ENCODE measurements around the gene RSF1.
"Not testable (repeated sequence)": the region's sequence is repeated elsewhere in the genome, so short reads cannot be mapped to it uniquely, and the experiment has no call there.

Gene RSF1

DNA sequence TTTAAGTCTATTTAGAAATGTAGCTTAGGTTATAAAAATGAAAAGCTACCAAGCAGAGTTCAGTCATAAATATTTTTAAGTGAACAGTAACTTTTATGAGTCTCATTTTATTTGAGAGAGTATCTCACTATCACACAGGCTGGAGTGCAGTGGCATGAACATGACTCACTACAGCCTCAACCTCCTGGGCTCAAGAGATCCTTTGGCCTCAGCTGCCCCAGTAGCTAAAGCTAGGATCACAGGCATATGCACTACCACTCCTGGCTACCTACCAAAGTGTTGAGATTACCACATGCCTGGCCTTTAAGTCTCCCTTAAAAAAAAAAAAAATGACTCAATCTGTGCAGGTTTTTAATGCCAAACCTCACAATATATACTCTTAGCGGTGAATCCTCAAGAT, 148.3 kb downstream of the RSF1 start:
- DNase-seq, result no peak

GRCh38 chr11:77669848-77670511, 150.5 kb downstream of the RSF1 start:
- DNase-seq, result no peak

GRCh38 chr11:77668760-77669159, 151.8 kb downstream of the RSF1 start:
- DNase-seq, result no peak

DNA sequence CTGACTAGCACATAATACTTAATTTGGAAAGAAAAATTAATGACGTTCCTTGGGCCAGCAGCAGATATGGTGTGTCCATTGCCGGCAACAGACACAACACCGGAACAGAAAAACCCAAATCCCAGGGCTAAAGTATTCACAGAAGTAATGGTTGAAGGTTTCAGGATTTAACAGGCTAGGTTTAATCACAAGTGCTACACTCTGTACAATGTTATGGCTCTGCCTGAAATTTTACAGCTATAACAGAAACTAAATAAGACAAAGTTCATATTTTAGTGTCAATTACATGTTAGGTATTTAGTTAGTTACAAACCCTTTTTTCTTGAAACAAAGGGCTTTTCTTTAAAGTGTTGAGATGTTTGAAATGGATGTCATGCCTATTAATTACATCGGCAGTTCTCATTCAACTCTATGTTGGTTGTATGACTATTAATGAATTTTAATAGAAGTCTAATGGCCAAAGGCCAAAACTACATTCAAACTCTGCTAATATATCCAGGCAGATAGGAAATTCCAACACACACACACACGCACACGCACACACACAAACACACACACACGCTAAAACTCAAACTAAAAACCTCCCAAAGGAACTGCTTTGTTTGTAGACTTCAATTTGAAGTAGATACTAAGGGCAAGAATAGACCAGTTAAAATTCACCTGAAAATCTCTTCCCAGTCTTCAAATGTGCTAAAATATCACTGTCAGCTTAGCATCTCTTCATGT, 155.1 kb downstream of the RSF1 start:
- no peak for DNase-seq

DNA sequence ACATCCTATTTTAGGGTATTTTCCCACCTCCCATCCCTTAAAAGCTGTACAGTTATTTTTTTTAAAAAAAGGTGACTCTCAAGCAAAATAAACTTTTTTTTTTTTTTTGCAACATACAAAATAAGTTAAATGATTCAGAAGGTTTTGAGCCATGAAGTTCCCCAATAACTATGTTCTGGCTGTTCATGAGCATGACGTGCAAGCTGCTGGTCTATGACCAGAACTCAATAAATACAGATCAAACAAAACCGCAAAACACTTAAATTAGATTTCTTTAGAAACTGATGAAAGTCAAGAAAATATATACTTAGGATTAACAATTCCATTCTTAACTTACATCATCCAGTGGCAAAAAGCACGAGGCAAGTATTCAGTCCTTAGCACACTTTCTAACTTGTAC, 158.9 kb downstream of the RSF1 start:
- DNase-seq, result no peak

DNA sequence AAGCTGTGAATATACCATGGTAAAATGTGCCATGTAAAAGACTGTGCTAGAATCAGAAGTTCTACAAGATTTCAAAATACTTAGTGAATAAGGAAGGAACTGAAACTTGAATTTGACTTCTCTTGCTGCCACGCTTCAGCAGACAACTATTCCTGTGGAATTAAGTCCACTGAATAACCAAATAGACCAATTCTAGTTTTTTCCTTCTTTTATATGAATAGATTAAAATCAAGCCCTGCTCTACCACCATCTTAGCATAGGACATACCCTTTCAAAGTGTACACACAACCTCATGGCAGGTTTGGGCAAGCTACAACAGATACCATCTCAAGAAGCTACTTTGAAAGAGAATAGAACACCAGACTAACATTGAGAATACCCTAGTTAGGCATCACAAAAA, 159.6 kb downstream of the RSF1 start:
- no peak for DNase-seq

GRCh38 chr11:77658213-77659013, 162.1 kb downstream of the RSF1 start:
- no peak for DNase-seq

GRCh38 chr11:77656362-77656761, 164.2 kb downstream of the RSF1 start:
- DNase-seq, result no peak

DNA sequence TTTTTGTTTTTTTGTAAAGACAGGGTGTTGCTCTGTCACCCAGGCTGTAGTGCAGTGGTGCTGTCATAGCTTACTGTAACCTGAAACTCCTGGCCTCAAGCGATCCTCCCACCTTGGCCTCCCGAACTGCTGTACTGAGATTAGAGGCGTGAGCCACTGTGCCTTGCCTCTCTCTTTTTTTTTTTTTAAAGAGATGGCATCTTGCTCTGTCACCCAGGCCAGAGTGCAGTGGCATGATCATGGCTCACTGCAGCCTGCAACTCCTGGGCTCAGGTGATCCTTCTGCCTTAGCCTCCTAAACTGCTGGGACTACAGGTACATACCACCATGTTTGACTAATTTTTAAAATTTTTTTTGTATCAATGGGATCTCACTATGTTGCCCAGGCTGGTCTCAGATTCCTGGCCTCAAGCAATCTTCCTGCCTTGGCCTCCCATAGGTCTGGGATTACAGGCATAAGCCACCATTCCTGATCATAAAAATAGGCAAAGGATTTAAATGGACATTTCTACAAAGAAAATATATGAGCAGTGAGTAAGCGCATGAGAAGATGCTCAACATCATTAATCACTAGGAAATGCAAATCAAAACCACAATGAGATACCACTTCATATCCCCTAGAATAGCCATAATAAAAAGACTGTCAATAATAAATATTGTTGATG, 165.6 kb downstream of the RSF1 start:
- DNase-seq, result no peak

- no peak for DNase-seq
These were observed 170.4 kb downstream of the RSF1 start for GRCh38 chr11:77650123-77650522.

GRCh38 chr11:77647654-77648305, 172.7 kb downstream of the RSF1 start:
- DNase-seq, result no peak

DNA sequence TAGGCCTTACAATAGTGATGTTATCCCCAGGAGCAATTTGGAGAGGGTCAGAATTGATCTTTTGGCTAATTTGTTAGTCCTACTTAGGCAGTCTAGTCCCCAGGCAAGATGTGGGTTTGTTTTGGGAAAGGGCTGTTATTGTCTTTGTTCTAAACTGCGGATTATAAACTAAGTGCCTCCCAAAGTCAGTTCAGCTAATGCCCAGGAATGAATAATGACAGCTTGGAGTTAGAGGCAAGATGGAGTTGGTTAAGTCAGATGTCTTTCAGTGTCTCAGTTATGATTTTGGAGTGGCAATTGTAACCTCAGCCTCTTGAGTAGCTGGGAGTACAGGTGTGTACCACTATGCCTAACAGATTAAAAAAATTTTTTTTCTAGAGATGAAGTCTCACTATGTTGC, 175.6 kb downstream of the RSF1 start:
- no peak for DNase-seq

DNA sequence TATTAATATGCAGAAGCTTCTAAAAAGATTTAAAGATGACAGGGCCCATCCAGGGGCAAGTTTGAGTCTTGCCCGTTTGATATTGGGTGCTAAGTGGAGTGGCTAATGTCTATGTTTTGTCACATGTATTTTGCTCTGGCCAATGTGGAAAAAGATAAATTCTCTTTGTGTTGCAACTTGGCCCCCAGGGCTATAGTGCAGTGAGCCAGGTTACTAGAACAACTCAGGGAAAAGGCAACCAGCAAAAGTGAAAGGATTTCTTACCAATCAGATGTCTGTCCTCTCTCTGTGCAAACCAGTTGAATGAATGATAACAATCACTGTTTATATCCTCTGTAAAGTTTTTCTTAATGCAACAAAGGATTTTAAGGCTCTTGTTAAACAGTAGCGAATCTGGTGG, 178.3 kb downstream of the RSF1 start:
- DNase-seq, result no peak

- peak; percentile 93 for DNase-seq
These were observed 183.0 kb downstream of the RSF1 start, which contains the start of gene CLNS1A for GRCh38 chr11:77637345-77638165. Gene CLNS1A (minus strand): TSS chr11:77637794. CDS start chr11:77637714, 80 bp downstream.

DNA sequence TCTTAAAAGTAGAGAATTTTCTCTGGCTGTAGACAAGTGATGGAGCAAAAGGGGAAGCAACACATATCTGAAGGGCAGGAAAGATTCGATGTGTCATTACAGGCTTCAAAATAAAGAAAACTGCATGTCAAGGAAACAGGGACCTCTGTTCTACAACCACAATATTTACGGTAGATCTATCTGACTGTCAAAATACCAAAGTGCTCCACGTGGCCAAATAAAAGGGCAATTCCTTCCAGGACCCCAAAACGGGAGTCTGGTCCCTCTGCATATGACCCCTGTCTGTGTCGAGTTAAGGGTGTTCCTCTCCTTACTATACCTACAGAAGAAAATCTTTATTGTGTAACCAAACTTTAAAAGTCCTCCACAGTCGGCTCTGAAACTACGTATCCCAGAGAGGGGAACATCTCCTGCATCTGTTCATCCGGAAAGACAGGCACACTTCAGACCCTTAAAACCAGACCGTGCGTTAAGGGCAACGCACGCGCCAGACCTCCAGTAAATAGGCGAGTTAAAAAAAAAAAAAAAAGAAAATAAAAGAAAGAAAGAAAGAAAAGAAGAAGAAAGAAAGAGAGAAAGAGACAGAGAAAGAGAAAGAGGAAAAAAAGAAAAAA, 183.7 kb downstream of the RSF1 start:
- no peak for DNase-seq

- not testable (repeated sequence) for DNase-seq
These were observed 186.6 kb downstream of the RSF1 start for GRCh38 chr11:77633926-77634325.

GRCh38 chr11:77630157-77630710, 190.3 kb downstream of the RSF1 start:
- no peak for DNase-seq

DNA sequence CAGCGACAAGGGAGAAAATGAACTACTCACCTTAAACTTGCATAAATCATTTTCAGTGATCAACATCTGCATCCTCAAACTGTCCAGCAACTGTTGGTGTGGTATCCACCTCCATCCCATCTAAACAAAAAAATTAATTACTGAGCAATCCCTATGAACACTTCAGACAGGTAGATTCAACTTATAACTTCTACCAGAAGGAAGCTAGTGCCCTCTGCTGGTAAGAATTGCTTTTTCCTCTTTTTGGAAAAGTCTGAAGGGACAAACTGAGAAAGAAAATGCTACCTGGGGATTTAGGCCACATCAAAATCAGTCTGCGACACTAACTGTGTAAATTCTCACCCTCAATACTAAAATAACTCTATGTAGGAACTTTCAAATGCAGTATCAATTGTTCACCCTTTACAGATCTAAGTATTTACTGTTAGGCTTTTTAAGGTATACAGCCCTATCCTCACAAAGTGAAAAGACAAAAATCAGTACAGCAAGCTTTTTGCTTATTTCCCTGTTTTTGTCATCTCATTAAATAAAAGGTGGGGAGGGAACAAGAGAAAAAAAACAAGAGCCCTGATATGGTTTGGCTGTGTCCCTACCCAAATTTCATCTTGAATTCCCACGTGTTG, 200.8 kb downstream of the RSF1 start:
- no peak for DNase-seq

DNA sequence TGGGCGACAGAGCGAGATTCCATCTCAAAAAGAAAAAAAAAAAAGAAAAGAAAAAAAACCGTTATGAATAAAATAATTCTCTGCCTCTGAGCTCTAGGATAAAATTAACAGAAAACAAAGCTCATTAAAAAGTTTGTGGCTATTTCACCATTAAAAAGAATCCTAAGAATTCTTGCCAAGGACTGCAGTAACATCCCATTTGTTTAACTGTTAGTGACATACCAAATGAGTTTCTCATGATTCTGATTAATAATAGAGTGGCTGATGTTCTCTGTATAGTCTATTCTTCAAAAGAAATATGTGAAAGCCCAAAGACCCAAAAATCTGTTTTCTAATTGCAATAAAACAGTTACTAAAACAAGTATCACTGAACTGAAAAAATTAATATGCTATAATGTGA, 202.6 kb downstream of the RSF1 start:
- no peak for DNase-seq

DNA sequence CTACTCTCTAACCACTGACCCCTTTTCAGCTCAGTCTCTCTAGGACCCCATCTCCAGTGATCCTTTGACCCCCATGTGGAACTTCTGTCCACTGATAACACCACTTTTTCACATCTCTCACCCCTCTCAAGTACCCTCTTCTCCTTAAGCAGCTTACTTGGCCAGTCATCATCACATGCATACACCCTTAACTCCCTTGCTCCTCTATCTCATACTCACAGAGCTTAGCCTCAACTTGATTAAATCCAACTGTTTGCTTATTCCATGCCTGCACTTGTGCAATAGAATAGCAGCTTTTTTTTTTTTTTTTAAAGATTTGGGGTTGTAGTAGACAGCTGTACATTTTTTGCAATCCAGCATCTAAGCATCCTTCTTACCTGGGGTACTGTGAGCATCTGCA, 208.6 kb downstream of the RSF1 start:
- no peak for DNase-seq

All from right hindlimb (tissue), 1 donor.